Neuronal stem cell (in vitro differentiated cells): ENCODE measurements around the gene SH3PXD2A.
A peak's percentile ranks its signal among the peaks of the same experiment; 100 is the strongest.

Experiments
- DNase-seq: peaks from one replicate; pipeline ENCODE4 v3.0.0-alpha.2; 2013; ENCODE audit warnings: low spot score
- H2AFZ ChIP-seq: one replicate; pipeline ENCODE4 v1.6.1; 2013; ENCODE audit warnings: mild to moderate bottlenecking, low read length, inconsistent platforms
- H2AK5ac ChIP-seq: 2 replicates; pipeline ENCODE4 v1.6.1; 2013; ENCODE audit warnings: low read depth, mild to moderate bottlenecking, inconsistent platforms, low read length, moderate library complexity, mixed read lengths
- H2BK120ac ChIP-seq: 2 replicates; pipeline ENCODE4 v1.6.1; 2013; ENCODE audit warnings: low read depth, mild to moderate bottlenecking, inconsistent platforms, low read length, moderate library complexity, mixed read lengths
- H2BK12ac ChIP-seq: one replicate; pipeline ENCODE4 v1.6.1; 2013; ENCODE audit warnings: low read length, inconsistent platforms
- H2BK15ac ChIP-seq: 2 replicates; pipeline ENCODE4 v1.6.1; 2013; ENCODE audit warnings: mild to moderate bottlenecking, low read length, inconsistent platforms, mixed read lengths
- H2BK5ac ChIP-seq: one replicate; pipeline ENCODE4 v1.6.1; 2013; ENCODE audit warnings: inconsistent platforms, mild to moderate bottlenecking, low read length, moderate library complexity
- H3K14ac ChIP-seq: one replicate; pipeline ENCODE4 v1.6.1; 2013; ENCODE audit warnings: low read length, inconsistent platforms
- H3K18ac ChIP-seq: 2 replicates; pipeline ENCODE4 v1.6.1; 2013; ENCODE audit warnings: low read length, inconsistent platforms
- H3K23ac ChIP-seq: 2 replicates; pipeline ENCODE4 v1.6.1; 2013; ENCODE audit warnings: low read depth, mild to moderate bottlenecking, mixed read lengths, low read length, inconsistent platforms; ENCODE audit not compliant: poor library complexity
- H3K27ac ChIP-seq: replicated peaks from 3 replicates; pipeline ENCODE4 v1.5.1; 2013; ENCODE audit warnings: low read length, inconsistent platforms
- H3K27me3 ChIP-seq, 3 experiments: 2 replicates each; pipeline ENCODE4 v1.6.1; 2013; ENCODE audit warnings: low read length in 3 of 3, mild to moderate bottlenecking in 2 of 3, inconsistent platforms in 1 of 3, low read depth in 1 of 3, mixed read lengths in 1 of 3, moderate library complexity in 1 of 3; ENCODE audit not compliant: control insufficient read depth in 3 of 3, insufficient read depth in 3 of 3
- H3K36me3 ChIP-seq, 2 donors: replicated peaks in 1 of 2; 2 replicates each; pipeline ENCODE4 v1.6.1; 2013; ENCODE audit warnings: low read length in 2 of 2; ENCODE audit not compliant: control insufficient read depth in 2 of 2, insufficient read depth in 2 of 2
- H3K4ac ChIP-seq: 2 replicates; pipeline ENCODE4 v1.6.1; 2013; ENCODE audit warnings: inconsistent platforms, mild to moderate bottlenecking, low read length, moderate library complexity
- H3K4me1 ChIP-seq, 2 donors: 1 replicate in 1 of 2; 2 replicates in 1 of 2; pipeline ENCODE4 v1.6.1; 2013; ENCODE audit warnings: low read length in 2 of 2, low read depth in 1 of 2; ENCODE audit not compliant: control insufficient read depth in 2 of 2, insufficient read depth in 1 of 2
- H3K4me2 ChIP-seq: one replicate; pipeline ENCODE4 v1.6.1; 2013; ENCODE audit warnings: mild to moderate bottlenecking, low read length, inconsistent platforms; ENCODE audit not compliant: insufficient read depth, poor library complexity, severe bottlenecking
- H3K4me3 ChIP-seq, 2 donors: 2 replicates each; pipeline ENCODE4 v1.5.1; 2013; ENCODE audit warnings: low read length in 2 of 2, mild to moderate bottlenecking in 2 of 2, inconsistent platforms in 1 of 2, moderate library complexity in 1 of 2
- H3K79me1 ChIP-seq: one replicate; pipeline ENCODE4 v1.6.1; 2013; ENCODE audit warnings: low read depth, mild to moderate bottlenecking, inconsistent platforms, low read length, moderate library complexity
- H3K9ac ChIP-seq: one replicate; pipeline ENCODE4 v1.6.1; 2013; ENCODE audit warnings: mild to moderate bottlenecking, low read depth, low read length, inconsistent platforms; ENCODE audit not compliant: poor library complexity
- H3K9me3 ChIP-seq, 2 donors: replicated peaks in 1 of 2; 2 replicates each; pipeline versions ENCODE3 to v1.6.1; 2013; ENCODE audit warnings: low read length in 2 of 2, mild to moderate bottlenecking in 2 of 2, inconsistent platforms in 1 of 2, low read depth in 1 of 2, mixed read lengths in 1 of 2, moderate library complexity in 1 of 2; ENCODE audit not compliant: control insufficient read depth in 2 of 2, insufficient read depth in 1 of 2
- H4K8ac ChIP-seq: one replicate; pipeline ENCODE4 v1.6.1; 2013; ENCODE audit warnings: low read depth, mild to moderate bottlenecking, inconsistent platforms, low read length, moderate library complexity
- H4K91ac ChIP-seq: one replicate; pipeline ENCODE4 v1.6.1; 2013; ENCODE audit warnings: low read length, low read depth, mild to moderate bottlenecking, inconsistent platforms; ENCODE audit not compliant: poor library complexity
- WGBS, 2 donors: extraction: QIAGEN DNeasy Blood & Tissue Kit; methylation state at CpG; one replicate each; pipeline ENCODE4 v1.1.7; 2013; ENCODE audit warnings: missing lambda C conversion rate in 2 of 2, mixed read lengths in 1 of 2; ENCODE audit not compliant: insufficient read length in 2 of 2, insufficient replicate concordance in 1 of 2; ENCODE audit errors: extremely low coverage in 2 of 2; 5-methylcytosine and 5-hydroxymethylcytosine counted together

SH3PXD2A gene

DNA sequence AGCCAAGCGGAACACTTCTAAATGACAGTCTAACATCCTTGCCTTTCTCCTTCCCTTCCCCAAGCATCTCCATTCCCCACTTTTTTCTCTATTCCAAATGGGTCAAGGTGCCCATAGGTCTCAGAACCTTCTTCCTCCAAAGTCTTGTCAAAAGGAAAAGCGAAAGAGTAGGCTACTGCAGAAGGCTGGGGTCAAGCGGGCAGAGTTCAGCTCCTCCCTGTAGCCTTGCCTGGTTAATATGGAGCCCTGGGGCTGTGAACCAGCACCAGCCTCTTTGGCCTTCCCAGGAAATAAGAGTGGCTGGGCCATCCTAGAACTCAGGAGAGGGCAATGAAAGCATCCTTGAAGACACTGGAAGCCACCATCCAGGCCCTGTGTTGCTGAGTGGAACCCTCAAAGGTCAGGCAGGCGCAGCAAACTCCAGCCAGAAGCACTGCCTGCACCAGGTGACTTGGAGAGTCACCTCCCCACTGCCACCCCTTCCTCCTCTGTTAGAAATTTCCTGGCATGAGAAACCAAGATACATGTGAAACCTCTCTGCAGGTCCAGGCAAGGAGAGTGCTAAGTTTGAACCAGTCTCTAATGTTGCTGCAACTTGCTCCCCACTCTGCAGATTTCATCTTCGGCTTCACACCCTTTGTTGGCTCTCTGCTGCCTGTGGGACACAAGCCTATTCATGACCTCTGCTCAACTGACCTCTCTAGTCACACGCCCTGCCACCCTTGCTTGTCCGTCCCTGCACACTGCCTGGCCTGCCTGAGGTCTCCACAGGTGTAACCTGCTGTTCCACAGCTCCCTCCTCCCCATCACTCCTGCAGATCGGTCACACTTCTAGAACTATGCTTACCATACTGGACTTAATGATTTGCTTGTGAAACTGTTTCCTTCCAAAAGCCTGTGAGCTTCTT lies 74.9 kb downstream of the SH3PXD2A start:
- no peak overlapping the region for H4K8ac ChIP-seq
- no peak overlapping the region for H3K4me2 ChIP-seq
- no peak overlapping the region for H3K14ac ChIP-seq
- H3K4me1 ChIP-seq = peaks cover 0 to 2% of the 10 kb centered on the region in 2 donors
- no peak overlapping the region for H2BK5ac ChIP-seq
- peaks cover 0 to 3% of the 10 kb centered on the region in 2 donors for H3K9me3 ChIP-seq
- H2BK12ac ChIP-seq = no peak overlapping the region
- no peak overlapping the region for H3K27ac ChIP-seq
- no peaks in the 10 kb centered on the region for H3K79me1 ChIP-seq
- no peak overlapping the region for H3K4me3 ChIP-seq
- no peak overlapping the region for H2BK120ac ChIP-seq
- peak overlapping the region; percentile 76 for H3K18ac ChIP-seq
- no peak for DNase-seq
- no peak overlapping the region for H3K4ac ChIP-seq
- no peak overlapping the region for H4K91ac ChIP-seq
- H2AK5ac ChIP-seq = no peak overlapping the region
- peaks cover 0 to 4% of the 10 kb centered on the region in 2 donors for H3K36me3 ChIP-seq
- H2BK15ac ChIP-seq = no peak overlapping the region
- no peak overlapping the region for H3K9ac ChIP-seq
- H3K23ac ChIP-seq = no peak overlapping the region
- no peak overlapping the region for H2AFZ ChIP-seq
- H3K27me3 ChIP-seq = no peaks in the 10 kb centered on the region
- no CpG with 5 or more reads among the region's 8 CpGs for WGBS, 2 donors

DNA sequence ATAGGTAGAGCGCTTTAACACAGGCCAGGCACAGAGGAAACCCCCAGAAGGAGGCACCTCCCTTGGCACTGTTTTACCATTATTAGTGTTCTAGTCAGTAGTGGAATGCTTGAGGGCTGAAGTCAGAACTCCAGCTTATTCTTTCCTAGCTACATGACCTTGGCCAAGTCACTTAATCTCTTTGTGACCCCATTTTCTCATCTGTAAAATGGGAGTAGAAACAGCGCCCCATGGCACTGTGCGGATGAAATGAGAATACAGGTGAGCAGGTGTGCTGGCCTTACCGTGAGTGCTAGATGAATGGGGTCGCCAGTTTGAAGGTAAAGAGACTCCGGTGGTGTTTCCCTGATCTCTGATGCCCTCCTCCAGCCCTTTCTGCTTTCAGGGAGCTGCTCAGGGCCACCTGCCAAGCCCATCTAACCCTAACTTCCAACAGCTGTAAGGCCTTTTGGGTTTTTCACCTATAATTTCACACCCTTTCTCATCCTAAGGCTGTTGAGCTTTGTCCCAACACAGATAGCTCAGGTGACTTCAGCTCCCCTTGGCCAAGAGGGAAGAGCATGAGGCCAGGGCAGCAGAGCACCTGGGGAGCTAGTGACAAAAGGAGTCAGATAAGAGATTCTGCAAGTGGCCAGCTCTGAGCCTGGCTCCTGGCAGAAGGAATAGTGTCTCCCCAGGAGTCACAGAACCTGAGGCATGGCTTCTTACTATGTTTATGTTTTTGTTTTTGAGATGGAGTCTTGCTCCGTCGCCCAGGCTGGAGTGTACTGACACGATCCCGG lies 76.8 kb downstream of the SH3PXD2A start:
- no peak overlapping the region for H4K8ac ChIP-seq
- no peak overlapping the region for H4K91ac ChIP-seq
- no peak overlapping the region for H3K27ac ChIP-seq
- peaks cover 0 to 11% of the 10 kb centered on the region in 2 donors for H3K9me3 ChIP-seq
- WGBS, 2 donors = no CpG with 5 or more reads among the region's 10 CpGs
- H3K27me3 ChIP-seq = no peaks in the 10 kb centered on the region
- H3K23ac ChIP-seq = no peak overlapping the region
- H2AK5ac ChIP-seq = no peak overlapping the region
- no peak overlapping the region for H2BK15ac ChIP-seq
- H3K9ac ChIP-seq = no peak overlapping the region
- H3K4me1 ChIP-seq = no peaks in the 10 kb centered on the region
- H2BK5ac ChIP-seq = no peak overlapping the region
- H3K79me1 ChIP-seq = no peaks in the 10 kb centered on the region
- DNase-seq = no peak
- no peak overlapping the region for H2BK12ac ChIP-seq
- H3K36me3 ChIP-seq = peaks cover 0 to 4% of the 10 kb centered on the region in 2 donors
- H3K4me3 ChIP-seq = no peak overlapping the region
- no peak overlapping the region for H2AFZ ChIP-seq
- no peak overlapping the region for H3K14ac ChIP-seq
- H3K4ac ChIP-seq = no peak overlapping the region
- no peak overlapping the region for H3K18ac ChIP-seq
- no peak overlapping the region for H3K4me2 ChIP-seq
- H2BK120ac ChIP-seq = no peak overlapping the region

DNA sequence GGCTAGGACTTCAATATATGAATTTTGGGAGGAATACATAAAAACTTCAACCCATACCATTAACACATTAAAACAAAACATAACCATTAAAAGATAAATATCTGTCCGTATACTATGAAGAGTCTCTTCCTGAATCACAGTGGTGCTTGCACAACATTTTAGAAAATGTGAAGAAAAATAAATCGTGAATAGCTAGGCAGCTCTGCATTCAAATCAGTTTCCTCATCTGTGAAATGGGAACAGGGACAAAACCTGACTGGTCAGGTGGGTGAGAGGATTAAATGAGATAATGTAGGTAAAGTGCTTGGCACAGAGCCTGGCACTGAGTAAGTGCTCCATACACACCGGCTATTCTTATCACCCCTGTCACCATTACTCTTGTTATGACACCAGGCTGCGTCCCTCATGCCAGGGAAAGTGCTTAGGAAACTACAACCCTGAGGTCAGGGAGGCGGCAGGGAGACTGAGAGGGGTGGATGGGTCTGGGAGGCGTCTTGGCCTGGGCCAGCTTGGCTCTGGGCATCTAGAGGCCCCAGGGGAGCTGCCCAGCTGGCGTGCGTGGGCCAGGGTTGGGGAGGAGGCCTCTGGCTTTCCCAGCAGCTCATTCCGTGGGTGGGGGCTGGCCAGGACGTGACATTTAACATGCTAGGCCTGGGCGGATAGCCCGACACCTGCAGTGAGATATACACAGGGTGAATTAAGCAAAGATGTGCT lies 78.3 kb downstream of the SH3PXD2A start:
- DNase-seq = no peak
- peak overlapping the region; percentile 56 for H3K23ac ChIP-seq
- peak overlapping the region; percentile 15 for H3K18ac ChIP-seq
- H2BK15ac ChIP-seq = no peak overlapping the region
- H3K9ac ChIP-seq = peak overlapping the region; percentile 25
- H2AK5ac ChIP-seq = peak overlapping the region; percentile 30
- H3K27ac ChIP-seq = no peak overlapping the region
- H2AFZ ChIP-seq = no peak overlapping the region
- no peak overlapping the region for H2BK12ac ChIP-seq
- no peak overlapping the region for H3K4me2 ChIP-seq
- no peak overlapping the region for H3K14ac ChIP-seq
- H3K4me1 ChIP-seq = peaks cover 3 to 6% of the 10 kb centered on the region in 2 donors
- WGBS, 2 donors = no CpG with 5 or more reads among the region's 12 CpGs
- H4K91ac ChIP-seq = no peak overlapping the region
- H2BK120ac ChIP-seq = no peak overlapping the region
- no peaks in the 10 kb centered on the region for H3K79me1 ChIP-seq
- no peak overlapping the region for H3K4ac ChIP-seq
- H2BK5ac ChIP-seq = no peak overlapping the region
- H3K9me3 ChIP-seq = peaks cover 0 to 11% of the 10 kb centered on the region in 2 donors
- H3K36me3 ChIP-seq = peaks cover 0 to 4% of the 10 kb centered on the region in 2 donors
- no peaks in the 10 kb centered on the region for H3K27me3 ChIP-seq
- H4K8ac ChIP-seq = no peak overlapping the region
- no peak overlapping the region for H3K4me3 ChIP-seq
